Stimulated activated CD4-positive, alpha-beta T cell treated with anti-CD3 and anti-CD28 coated beads, Interleukin-1b, Interleukin-23, amount 100 ng/mL, for 1 hour (primary cell): ENCODE data around the gene TXNL4A.
"Not testable (repeated sequence)": the region's sequence is repeated elsewhere in the genome, so short reads cannot be mapped to it uniquely, and the experiment has no call there.

Experiments
- DNase-seq, 2 donors: peaks; one replicate each; pipeline ENCODE4 v3.0.0-alpha.2; 2020; ENCODE audit warnings: low read depth in 2 of 2

The TXNL4A gene

DNA sequence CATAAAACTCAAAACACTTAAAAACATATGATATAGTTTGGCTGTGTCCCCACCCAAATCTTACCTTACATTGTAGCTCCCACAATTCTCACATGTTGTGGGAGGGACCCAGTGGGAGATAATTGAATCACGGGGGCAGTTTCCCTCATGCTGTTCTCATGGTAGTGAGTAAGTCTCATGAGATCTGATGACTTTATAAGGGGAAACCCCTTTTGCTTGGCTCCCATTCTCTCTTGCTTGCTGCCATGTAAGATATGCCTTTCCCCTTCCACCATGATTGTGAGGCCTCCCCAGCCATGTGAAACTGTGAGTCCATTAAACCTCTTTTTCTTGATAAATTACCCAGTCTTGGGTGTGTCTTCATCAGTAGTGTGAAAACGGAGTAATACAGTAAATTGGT lies 11.3 kb upstream of the TXNL4A start:
- not testable (repeated sequence) for DNase-seq

DNA sequence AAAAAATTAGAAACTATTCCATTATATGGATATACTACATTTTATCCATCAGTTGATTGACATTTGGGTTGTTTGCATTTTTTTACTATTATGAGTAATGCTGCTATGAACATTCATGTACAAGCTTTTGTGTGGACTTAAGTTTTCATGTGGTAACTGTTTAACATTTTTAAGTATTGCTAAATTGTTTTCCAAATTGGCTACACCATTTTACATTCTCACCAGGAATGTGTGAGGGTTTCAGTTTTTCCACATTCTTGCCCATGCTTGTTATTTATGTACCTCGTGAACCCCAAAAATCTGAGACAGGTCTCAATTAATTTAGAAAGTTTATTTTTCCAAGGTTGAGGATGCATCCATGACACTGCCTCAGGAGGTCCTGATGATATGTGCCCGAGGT lies 3.1 kb upstream of the TXNL4A start:
- DNase-seq = no peak

DNA sequence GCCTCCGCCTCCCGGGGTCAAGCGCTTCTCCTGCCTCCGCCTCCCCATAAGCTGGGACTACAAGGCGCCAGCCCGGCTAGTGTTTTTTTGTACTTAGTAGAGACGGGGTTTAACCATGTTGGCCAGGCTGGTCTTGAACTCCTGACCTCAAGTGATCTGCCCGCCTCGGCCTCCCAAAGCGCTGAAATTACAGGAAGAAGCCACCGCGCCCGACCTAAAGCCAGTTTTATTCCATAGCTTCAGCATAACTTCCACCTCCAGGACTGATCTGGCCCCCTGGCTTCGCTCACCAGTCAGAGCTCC lies 783 bp upstream of the TXNL4A start:
- no peak for DNase-seq

DNA sequence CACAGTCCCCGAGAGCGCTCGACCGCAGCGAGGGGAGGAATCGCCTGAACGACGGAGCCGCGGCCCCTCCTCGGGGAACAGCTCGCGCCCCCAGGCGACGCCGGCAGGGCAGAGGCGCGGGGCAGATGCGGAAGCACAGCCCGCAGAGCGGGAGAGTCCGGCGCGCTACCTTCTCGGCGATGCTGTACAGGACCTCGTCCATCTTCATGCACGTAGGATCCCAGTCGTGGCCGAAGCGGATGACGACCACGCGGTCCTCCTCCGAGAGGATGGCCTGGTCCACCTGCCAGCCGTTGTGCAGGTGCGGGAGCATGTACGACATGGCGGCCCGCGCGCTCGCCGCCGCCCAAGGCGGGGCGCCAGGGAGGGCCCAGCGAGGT lies 302 bp downstream of the TXNL4A start:
- peak in 1 of 2 donors; percentile 24 for DNase-seq

DNA sequence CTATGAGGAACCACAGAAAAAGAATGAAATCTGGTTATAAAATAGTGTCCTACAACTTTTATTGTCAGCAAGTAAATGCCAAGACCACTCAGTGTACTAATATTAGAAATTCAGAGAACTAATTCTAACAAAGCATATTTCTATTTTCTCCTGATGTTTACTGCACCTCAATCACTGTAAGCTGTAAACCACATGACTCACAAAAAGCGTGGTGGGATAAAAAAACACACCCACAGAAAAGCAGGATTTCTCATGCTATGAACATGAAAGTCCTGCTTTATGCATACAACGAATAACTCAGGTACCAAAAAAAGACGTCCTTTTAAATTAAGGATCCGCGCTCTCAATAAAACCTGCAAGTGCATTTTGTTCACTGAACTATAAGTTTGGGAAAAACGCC lies 797 bp downstream of the TXNL4A start:
- DNase-seq = no peak

DNA sequence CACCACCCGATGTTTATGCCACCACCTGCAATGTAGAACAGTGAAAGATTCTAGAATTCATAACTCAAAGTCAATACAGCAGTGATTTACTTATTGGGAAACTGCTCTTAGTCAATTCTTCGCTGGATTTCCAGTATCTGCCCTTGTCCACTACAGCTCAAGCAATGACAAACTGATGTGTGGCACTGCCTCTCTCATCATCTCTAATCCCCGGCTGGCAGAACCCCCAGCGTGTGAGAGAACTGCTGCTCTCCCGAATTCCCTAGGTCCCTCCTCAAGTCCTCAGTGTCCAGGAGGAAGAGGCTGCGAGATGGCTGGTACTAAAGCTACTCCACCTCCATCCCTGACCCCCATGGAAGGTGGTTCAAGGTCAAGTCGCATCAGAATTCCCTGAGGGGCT lies 1.6 kb downstream of the TXNL4A start:
- DNase-seq = no peak

DNA sequence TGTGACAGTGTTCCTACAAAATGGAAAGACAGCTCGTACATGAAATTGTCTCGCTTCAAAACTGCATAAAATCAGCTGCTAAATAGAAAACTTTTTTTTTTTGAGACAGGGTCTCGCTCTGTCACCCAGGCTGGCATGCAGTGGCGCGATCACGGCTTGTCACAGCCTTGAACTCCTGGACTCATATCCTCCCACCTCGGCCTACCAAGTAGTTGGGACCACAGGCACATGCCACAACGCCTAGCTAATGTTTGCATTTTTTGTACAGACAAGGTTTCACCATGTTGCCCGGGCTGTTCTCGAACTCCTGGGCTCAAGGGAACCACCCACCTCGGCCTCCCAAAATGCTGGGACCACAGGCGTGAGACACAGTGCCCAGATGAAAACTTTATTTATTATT lies 3.2 kb downstream of the TXNL4A start:
- no peak for DNase-seq

DNA sequence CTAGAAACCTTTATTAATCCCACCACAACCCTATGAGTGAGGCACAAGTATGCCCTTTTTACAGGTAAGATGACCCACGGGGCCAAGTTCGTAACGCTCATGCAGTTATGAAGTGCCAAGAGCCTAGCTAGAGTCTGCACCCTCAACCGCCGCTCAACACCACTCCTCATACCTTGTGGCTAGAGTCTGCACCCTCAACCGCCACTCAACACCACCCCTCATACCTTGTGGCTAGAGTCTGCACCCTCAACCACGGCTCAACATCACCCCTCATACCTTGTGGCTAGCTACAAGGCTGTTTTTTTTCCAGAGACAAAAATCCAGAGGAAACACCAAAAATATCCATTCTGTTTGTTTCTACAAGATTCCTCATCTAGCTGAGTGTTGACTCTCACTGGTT lies 4.6 kb downstream of the TXNL4A start:
- no peak for DNase-seq

DNA sequence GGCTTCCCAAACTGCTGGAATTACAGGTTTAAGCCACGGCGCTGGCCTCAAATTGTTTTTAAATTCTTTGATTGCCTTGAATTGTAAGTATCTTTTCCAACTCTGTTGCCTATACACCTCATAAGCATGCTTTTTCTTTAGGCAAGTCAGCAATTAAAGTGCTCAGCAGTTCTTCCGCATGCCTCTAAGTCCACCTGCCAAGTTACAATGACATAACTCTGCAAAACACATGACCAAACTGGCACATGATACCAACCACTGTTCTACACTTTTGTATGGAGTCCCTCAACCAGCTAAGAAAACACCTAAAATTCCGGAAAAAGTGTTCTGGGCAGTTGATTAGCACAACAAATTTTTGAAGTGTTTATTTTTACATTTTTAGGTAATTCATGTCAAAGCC lies 5.1 kb downstream of the TXNL4A start:
- no peak for DNase-seq

DNA sequence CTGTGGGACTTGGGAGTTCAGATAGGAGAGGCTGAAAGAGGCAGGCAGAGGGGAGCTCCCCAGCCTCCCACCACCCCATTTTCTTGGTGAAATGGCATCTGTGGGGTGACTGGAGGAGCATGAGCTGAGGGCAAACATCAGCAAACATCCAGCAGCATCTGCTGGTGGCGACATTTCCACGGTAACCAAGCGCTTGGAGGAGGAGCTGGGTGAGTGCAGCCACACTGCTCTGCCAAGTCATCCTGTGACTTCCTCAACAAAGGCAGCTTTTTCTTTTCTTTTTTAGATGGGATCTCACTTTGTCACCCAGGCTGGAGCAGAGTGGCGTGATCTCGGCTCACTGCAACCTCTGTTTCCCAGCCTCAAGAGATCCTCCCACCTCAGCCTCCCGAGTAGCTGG lies 5.6 kb downstream of the TXNL4A start:
- no peak for DNase-seq

DNA sequence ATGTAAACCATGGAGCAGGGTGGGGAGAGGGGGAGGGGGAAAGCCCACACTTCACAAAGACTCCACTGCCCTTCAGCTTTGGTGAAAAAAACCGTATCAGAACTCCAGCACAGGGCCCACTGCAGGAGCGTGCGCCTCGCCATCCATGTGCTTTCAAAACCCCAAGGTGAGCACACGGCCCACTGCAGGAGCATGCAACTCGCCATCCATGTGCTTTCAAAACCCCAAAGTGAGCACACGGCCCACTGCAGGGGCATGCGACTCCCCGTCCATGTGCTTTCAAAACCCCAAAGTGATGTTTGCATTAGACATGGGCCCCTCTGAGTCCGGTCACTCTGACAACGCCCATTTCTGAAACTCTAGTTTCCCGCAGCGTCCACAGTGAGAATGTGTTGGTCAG lies 7.8 kb downstream of the TXNL4A start:
- DNase-seq = no peak

DNA sequence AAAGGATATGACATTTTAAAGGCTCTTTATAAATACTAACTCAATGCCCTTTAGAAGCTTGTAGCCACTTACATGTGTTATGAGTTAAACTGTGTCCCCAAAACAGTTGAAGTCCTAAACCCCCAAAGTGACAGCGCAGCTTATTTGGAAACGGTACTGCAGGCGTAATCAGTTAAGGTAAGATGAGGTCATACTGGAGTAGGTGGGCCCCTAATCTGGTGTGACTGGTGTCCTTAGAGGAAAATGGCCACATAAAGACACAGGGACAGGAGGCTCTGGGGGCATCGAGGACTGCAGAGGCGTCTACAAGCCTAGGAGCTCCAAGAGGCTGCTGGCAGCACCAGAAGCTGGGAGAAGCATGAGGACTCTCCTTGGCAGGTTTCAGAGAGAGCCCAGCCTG lies 8.5 kb downstream of the TXNL4A start:
- DNase-seq = no peak

DNA sequence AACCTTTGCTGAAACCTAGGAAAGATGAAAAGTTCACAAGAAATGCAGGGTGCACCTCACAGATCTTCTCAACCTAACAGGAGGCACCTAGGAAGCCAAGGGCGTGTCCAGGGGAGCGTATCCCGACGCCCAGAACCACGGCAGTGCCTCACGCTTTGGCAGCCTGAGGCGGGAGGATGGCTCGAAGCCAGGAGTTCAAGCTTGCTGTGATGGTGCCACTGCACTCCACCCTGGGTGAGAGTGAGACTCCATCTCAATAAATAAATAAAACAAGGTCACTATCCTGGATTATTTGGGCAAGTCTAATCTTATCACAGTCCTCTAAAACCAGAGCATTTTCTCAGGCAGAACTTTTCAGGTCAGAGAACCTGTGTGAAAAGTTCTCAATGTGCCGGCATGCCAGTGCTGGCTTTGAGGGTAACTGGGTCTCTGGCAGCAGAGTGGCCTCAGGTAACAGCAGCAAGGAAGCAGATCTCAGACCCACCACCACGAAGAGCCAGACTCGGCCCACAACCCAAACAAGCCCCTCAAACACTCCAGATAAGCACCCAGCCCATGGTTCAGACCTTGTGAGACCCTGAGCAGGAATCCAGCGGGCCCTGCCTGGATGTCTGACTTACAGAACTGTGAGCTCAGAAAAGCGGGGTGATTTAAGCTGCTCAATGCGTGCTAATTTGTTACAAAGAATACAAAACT lies 12.2 kb downstream of the TXNL4A start:
- no peak for DNase-seq

DNA sequence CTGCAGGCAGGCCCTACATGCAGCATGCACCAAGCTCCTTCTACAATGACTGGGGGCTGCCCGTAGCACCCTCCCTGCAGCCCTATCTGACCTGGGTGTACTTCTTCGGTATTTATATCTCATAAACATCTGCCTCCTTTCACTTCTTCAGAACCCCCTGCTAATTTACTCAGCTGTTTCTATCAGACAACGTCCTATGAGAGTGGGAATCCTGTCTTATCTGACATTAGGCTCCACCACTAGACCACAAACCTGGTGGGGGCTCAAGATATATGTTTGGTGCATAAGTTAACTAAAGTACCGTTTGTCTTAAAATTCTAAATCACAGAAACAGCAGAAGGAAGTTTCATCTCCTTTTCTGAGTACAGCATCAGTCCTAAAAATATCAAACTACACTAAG lies 13.3 kb downstream of the TXNL4A start:
- DNase-seq = no peak

DNA sequence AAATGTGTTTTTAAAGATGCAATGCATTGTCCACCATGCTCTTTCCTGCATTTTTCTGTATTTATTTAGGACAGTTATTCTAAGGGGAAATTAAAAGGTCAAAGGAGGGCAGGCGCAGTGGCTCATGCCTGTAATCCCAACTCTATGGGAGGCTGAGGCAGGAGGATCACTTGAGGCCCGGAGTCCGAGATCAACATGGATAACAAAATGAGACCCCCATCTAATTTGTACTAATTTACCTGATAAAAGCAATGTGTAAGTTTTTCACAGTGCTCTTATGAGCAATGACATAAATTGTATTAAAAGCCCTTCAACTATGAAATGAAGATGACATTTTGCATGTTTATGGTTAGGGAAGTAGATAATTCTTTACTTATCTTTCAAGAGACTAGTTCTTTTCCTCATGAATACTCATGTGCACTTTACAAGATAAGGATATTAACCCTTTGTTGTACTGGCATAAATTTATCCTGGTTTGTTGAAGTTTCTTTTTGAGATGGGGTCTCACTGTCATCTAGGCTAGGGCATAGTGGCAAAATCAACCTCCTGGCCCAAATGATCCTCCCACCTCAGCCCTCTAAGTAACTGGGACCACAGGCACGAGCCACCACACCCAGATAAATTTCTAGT lies 14.2 kb downstream of the TXNL4A start:
- DNase-seq = no peak

DNA sequence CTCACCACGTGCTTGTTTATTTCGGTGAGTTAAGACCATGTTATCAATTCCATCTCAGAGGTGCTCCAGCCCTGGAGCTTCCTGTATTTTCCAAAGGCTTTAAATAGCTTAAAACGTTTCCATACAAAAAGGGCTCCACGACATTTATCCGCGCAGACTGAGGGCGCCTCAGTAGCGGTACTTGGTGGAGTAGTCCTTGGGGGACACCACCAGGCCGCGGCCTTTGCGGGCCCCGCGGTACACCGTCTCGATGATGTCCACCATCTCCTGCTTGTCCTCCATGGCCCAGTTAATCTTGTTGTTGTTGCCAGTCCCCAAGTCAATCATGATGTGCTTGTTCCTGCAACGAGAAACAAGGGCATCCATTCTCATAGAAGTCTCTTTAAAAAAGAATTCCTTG lies 14.8 kb downstream of the TXNL4A start:
- no peak for DNase-seq

DNA sequence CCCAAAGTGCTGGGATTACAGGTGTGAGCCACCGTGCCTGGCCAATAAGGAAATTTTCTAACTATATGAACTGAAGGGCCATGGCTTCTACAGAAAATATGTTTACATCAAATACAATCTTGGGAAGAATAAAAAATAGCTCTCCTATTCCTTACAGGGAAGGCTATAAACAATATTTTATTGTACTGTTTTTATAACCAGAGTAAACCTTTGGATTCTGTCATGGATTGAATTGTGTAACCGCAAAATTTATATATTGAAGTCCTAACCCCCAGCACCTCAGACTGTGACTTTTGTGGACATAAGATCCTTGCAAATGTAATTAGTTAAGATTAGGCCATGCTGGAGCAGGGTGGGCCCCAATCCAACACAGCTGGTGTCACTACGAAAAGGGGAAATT lies 15.6 kb downstream of the TXNL4A start:
- DNase-seq = no peak

DNA sequence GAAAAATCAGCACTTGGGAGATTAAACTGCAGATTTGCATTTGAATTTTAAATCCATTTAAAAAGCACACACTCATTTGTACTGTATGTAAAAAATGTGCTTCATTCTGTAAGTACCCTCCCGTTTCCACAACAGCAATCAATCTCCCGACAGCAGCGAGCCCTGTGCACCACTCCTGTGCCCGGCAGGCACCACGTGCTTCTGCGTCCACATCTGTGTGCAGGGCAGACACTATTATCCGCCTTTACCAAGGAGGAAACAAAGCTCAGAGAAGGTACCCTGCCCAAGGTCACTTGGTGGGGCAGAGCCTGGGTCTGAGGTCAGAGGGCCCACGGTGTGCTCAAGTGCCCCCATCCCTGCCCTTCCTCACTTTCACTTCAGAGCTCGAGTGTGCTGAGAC lies 16.4 kb downstream of the TXNL4A start:
- DNase-seq = no peak

DNA sequence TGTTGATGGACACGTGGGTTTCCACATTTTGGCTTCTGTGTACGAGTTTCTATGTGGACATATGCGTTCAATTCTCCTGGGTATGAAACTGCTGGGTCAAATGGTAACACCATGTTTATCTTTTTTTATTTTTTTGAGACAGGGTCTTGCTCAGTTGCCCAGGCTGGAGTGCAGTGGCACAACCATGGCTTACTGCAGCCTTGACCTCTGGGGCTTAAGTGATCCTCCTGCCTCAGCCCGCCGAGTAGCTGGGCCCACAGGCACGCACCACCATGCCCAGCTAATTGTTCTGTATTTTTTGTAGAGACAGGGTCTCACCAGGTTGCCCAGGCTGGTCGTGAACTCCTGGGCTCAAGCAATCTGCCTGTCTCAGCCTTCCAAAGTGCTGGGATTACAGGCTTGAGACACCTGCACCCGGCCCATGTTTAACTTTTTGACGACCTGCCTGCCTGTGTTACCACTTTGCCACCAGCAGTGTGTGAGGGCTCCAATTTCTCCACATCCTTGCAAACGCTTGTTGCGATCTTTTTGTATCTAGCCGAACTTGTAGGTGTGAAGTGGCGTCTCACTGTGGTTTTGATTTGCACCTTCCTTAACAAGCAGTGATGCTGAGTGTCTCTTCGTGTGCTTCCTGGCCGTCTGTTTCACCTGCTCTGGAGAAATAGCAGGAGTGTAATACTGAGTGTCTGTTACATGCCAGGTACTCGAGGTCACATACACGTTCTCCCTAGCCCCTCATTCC lies 17.0 kb downstream of the TXNL4A start:
- no peak for DNase-seq

DNA sequence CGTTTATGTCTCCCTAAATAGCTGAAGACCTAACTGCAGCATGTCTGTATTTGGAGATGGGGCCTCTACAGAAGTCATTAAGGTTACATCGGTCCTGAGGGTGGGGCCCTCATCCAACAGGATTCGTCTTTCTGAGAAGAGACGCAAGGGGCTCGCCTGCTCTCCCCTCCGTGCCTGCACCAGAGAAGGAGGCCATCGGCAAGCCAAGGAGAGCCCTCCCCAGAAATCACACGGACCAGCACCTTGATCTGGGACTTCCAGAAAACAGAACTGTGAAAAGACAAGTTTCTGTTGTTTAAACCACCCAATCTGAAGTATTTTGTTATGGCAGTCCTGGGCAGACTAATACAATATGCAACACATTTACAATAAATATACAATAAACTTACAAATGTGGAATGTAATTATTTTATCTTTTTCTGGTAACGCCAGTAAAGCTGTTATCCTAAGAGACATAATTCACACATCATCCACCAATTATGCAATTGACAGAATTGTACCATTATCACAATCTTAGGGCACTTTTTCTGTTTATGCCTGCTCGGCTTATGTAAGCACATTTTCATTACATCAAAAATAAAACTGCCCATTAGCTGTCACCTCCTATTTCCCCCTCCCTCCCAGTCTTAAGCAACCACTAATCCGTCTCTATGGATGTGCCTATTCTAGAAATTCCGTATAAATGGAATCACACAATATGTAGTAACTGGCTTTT lies 17.8 kb downstream of the TXNL4A start:
- DNase-seq = no peak

DNA sequence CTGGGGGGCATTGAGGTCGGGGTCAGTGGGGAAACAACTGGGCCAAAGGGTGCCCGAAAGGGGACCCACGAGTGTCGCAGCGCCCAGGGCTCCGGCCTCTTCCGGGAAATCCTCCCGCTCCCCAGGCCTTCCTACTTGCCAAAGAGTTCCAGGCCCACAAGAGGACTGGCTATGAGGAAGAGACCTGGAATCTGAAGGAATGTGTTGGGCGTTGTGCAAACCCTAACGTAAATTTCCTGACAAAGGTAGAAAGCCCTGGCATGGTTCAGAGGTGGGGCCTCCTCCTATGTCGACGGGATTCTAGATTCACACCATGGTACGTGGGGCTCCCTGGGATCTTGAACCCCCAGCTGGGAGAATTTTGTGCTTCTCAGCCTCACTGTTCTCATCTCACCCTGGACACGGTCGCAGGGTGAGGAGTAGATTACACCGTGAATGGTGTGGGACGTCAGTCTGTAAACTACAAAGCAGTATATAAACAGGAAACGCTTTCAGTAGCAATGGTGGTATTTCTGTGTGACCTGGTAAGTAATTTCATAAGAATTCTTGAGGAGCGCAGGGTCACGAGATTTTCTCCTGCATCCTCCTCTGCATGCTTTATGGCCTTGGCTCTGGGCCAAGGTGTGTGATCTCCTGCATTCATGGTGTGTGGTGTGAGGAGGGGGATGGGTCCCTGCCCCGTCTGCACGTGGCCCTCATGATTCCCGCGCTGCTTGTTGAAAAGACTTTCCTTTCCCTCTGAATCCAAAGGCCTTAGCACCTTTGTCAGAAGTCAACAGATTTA lies 23.1 kb downstream of the TXNL4A start:
- no peak for DNase-seq
